SK-N-SH (cell line): ENCODE data around the gene MGAT5. TPM values are rescaled to one million over a fixed set of nuclear protein-coding genes. Genes with fewer than 3 reads are reported as not detected.

ENCODE experiments used
- CTCF ChIA-PET: fragments of 300-600, 350-600 bp; formaldehyde crosslinking; extraction: SDS; loops from one replicate; lab custom pipeline; 2021; lab: Yijun Ruan, JAX
- POLR2A ChIA-PET: fragments of 350-600 bp; sonication (Branson Sonifier 250); formaldehyde crosslinking; extraction: SDS; loops from one replicate; lab custom pipeline; 2020; ENCODE audit warnings: antibody characterized with exemption, inconsistent platforms; lab: Yijun Ruan, JAX
- DNase-seq: peaks from one replicate; pipeline ENCODE4 v3.0.0; 2012
- H2AFZ ChIP-seq: fragments of 200-600 bp; sonication (generic); 2 replicates; pipeline ENCODE4 v1.8.1; 2016; ENCODE audit warnings: antibody characterized with exemption, mild to moderate bottlenecking, low read depth
- H3F3A ChIP-seq: fragments of 200-600 bp; sonication (generic); replicated peaks from 2 replicates; pipeline ENCODE3; 2016; ENCODE audit warnings: antibody characterized with exemption, mild to moderate bottlenecking; ENCODE audit not compliant: insufficient read depth
- H3K27ac ChIP-seq, 2 experiments: fragments of 200-500 bp in 1 of 2; fragments of 200-600 bp in 1 of 2; sonication (Bioruptor generic) in 1 of 2; sonication (generic), shearing (Covaris generic) in 1 of 2; 2 replicates each; pipeline versions ENCODE4 v1.5.1 to v1.6.1; 2014 to 2016; ENCODE audit warnings: low read depth in 2 of 2, inconsistent platforms in 1 of 2, low read length in 1 of 2, mild to moderate bottlenecking in 1 of 2, mixed read lengths in 1 of 2
- H3K27me3 ChIP-seq: fragments of 200-600 bp; sonication (generic), shearing (Covaris generic); 2 replicates; pipeline ENCODE4 v1.6.1; 2016; ENCODE audit warnings: mixed run types; ENCODE audit not compliant: insufficient read depth
- H3K36me3 ChIP-seq, 2 experiments: fragments of 200-500 bp in 1 of 2; fragments of 200-600 bp in 1 of 2; sonication (Bioruptor generic) in 1 of 2; sonication (generic) in 1 of 2; replicated peaks in 1 of 2; 2 replicates each; pipeline versions ENCODE3 to v1.5.1; 2014 to 2016; ENCODE audit warnings: low read length in 1 of 2, mild to moderate bottlenecking in 1 of 2; ENCODE audit not compliant: insufficient read depth in 2 of 2, control insufficient read depth in 1 of 2
- H3K4me1 ChIP-seq, 2 experiments: fragments of 200-500 bp in 1 of 2; fragments of 200-600 bp in 1 of 2; sonication (Bioruptor generic) in 1 of 2; sonication (generic), shearing (Covaris generic) in 1 of 2; 2 replicates each; pipeline versions ENCODE4 v1.5.1 to v1.6.1; 2014 to 2016; ENCODE audit warnings: low read depth in 1 of 2, low read length in 1 of 2, mixed run types in 1 of 2; ENCODE audit not compliant: insufficient read depth in 2 of 2, control insufficient read depth in 1 of 2
- H3K4me2 ChIP-seq: fragments of 200-600 bp; sonication (generic), shearing (Covaris generic); 2 replicates; pipeline ENCODE4 v1.6.1; 2017; ENCODE audit warnings: mixed run types
- H3K4me3 ChIP-seq, 2 experiments: fragments of 200-500 bp in 1 of 2; fragments of 200-600 bp in 1 of 2; sonication (Bioruptor generic) in 1 of 2; sonication (generic), shearing (Covaris generic) in 1 of 2; 2 replicates each; pipeline versions ENCODE4 v1.5.1 to v1.8.1; 2014 to 2016; ENCODE audit warnings: low read depth in 2 of 2, inconsistent platforms in 1 of 2, low read length in 1 of 2, mild to moderate bottlenecking in 1 of 2, mixed read lengths in 1 of 2, moderate library complexity in 1 of 2
- H3K79me2 ChIP-seq: fragments of 200-600 bp; sonication (generic); 2 replicates; pipeline ENCODE4 v1.8.1; 2017; ENCODE audit warnings: mild to moderate bottlenecking; ENCODE audit not compliant: insufficient read depth
- H3K9ac ChIP-seq: fragments of 200-600 bp; sonication (generic); 2 replicates; pipeline ENCODE4 v1.6.1; 2017; ENCODE audit warnings: mixed run types
- H3K9me2 ChIP-seq: fragments of 200-600 bp; sonication (generic); 2 replicates; pipeline ENCODE4 v1.6.1; 2017; ENCODE audit warnings: mixed run types
- H3K9me3 ChIP-seq: fragments of 200-600 bp; sonication (generic); 2 replicates; pipeline ENCODE4 v1.6.1; 2017; ENCODE audit warnings: mixed run types, mild to moderate bottlenecking, moderate library complexity
- H4K20me1 ChIP-seq: fragments of 200-600 bp; sonication (generic); 2 replicates; pipeline ENCODE4 v1.6.1; 2017; ENCODE audit warnings: mild to moderate bottlenecking, mixed run types; ENCODE audit not compliant: insufficient read depth
- CHD2 ChIP-seq: fragments of 150-350 bp; IDR thresholded peaks from 2 replicates; pipeline ENCODE4 v1.6.1; 2018; ENCODE audit warnings: low read length; ENCODE audit not compliant: partially characterized antibody
- ELF1 ChIP-seq: IDR thresholded peaks from 2 replicates; pipeline ENCODE4 v1.4.0; 2012
- EP300 ChIP-seq, 2 experiments: IDR thresholded peaks; 2 replicates each; pipeline versions ENCODE4 v1.4.0 to v1.6.1; 2012; ENCODE audit warnings: borderline replicate concordance in 1 of 2, low read depth in 1 of 2, low read length in 1 of 2
- EZH2phosphoT487 ChIP-seq: fragments of 200-600 bp; sonication (generic); IDR thresholded peaks from 2 replicates; pipeline ENCODE4 v1.6.1; 2017; ENCODE audit warnings: low read depth, mixed run types, mild to moderate bottlenecking, antibody characterized with exemption, moderate library complexity, borderline replicate concordance
- FOSL2 ChIP-seq: IDR thresholded peaks from 2 replicates; pipeline ENCODE4 v1.4.0; 2012; ENCODE audit warnings: low read depth, mild to moderate bottlenecking, moderate library complexity, borderline replicate concordance
- GATA2 ChIP-seq: sonication (generic); formaldehyde crosslinking; IDR thresholded peaks from 2 replicates; pipeline ENCODE4 v1.5.0; 2020; ENCODE audit warnings: mild to moderate bottlenecking, missing genetic modification reagents
- MXI1 ChIP-seq: IDR thresholded peaks from 2 replicates; pipeline ENCODE4 v1.6.1; 2012; ENCODE audit warnings: mild to moderate bottlenecking, low read depth, low read length, improper control_type of control experiment
- NFIC ChIP-seq: IDR thresholded peaks from 2 replicates; pipeline ENCODE4 v1.4.0; 2012; ENCODE audit warnings: borderline replicate concordance
- NRF1 ChIP-seq: IDR thresholded peaks from 2 replicates; pipeline ENCODE4 v1.6.1; 2012; ENCODE audit warnings: low read depth, mild to moderate bottlenecking, low read length
- POLR2AphosphoS5 ChIP-seq: IDR thresholded peaks from 2 replicates; pipeline ENCODE4 v1.6.1; 2012; ENCODE audit warnings: low read depth, low read length
- RCOR1 ChIP-seq: fragments of 150-350 bp; IDR thresholded peaks from 2 replicates; pipeline ENCODE4 v1.6.1; 2017; ENCODE audit warnings: antibody characterized with exemption, low read length
- RXRA ChIP-seq: IDR thresholded peaks from 2 replicates; pipeline ENCODE4 v1.4.0; 2012; ENCODE audit warnings: low read depth, mild to moderate bottlenecking, borderline replicate concordance
- SIN3A ChIP-seq: IDR thresholded peaks from 2 replicates; pipeline ENCODE4 v1.6.1; 2012; ENCODE audit warnings: low read depth, mild to moderate bottlenecking, low read length, moderate library complexity, borderline replicate concordance
- TEAD4 ChIP-seq: IDR thresholded peaks from 2 replicates; pipeline ENCODE4 v1.4.0; 2012; ENCODE audit warnings: mild to moderate bottlenecking, borderline replicate concordance; ENCODE audit not compliant: insufficient read depth
- YY1 ChIP-seq: IDR thresholded peaks from 2 replicates; pipeline ENCODE4 v1.4.0; 2012; ENCODE audit warnings: low read depth, mild to moderate bottlenecking
- WGBS: methylation state at CpG from one replicate; pipeline ENCODE4 v1.1.6; 2017; ENCODE audit warnings: low lambda C conversion rate; 5-methylcytosine and 5-hydroxymethylcytosine counted together
- polyA plus RNA-seq, 3 experiments: library from polyadenylated mRNA; depleted of rRNA; stranded (reverse); fragments of >200 nt; gene quantifications; 2 replicates each; pipeline ENCODE4 v1.2.3, GENCODE V29; 2012
- TF ChIP-seq, protein P1 (sequence below): IDR thresholded peaks from 2 replicates; pipeline ENCODE4 v1.4.0; 2012; ENCODE audit warnings: low read depth, borderline replicate concordance
- TF ChIP-seq, protein P2 (sequence below): fragments of 150-350 bp; IDR thresholded peaks from 2 replicates; pipeline ENCODE4 v1.6.1; 2016; ENCODE audit warnings: mild to moderate bottlenecking, low read depth, low read length
- TF ChIP-seq, protein P3 (sequence below): fragments of 150-350 bp; IDR thresholded peaks from 2 replicates; pipeline ENCODE4 v1.6.1; 2017; ENCODE audit warnings: antibody characterized with exemption, low read length, low read depth, borderline replicate concordance

The MGAT5 gene
- polyA plus RNA-seq, 1 of the 3 experiments (the other 2 are of a cell fraction) = 18.2 TPM

DNA sequence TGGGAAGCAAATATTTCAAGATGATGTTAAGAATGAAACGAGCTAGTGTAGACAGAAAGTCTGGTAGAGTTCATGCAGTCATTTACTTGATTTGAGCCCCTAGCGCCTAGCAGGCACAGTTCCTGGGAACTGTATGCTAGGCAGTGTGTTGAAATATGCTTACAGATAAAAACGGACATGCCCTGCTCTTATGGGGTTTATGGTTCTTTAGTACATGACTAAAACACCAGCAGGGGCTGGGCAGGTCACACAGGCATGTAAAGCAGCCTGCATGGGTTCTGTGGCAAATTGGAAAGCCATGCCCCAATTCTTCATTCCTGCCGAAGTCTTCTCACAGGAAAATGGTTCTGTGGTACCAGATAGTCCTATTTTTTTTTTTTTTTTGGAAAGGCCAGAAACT, 27.3 kb upstream of the MGAT5 start:
- no peaks in the 10 kb centered on the region for H3K36me3 ChIP-seq
- H3K9ac ChIP-seq = no peak overlapping the region
- H3K4me3 ChIP-seq = no peak overlapping the region
- TF ChIP-seq RXRA (no peak), EP300 (IDR thresholded peaks at IDR 0.05; ENCODE audit: borderline replicate concordance in 1 of 2, low read depth in 1 of 2, low read length in 1 of 2) (no peak), TEAD4 (no peak), ELF1 (no peak), SIN3A (no peak), YY1 (no peak), FOSL2 (no peak), CHD2 (no peak)
- TF ChIP-seq, protein P1, sequence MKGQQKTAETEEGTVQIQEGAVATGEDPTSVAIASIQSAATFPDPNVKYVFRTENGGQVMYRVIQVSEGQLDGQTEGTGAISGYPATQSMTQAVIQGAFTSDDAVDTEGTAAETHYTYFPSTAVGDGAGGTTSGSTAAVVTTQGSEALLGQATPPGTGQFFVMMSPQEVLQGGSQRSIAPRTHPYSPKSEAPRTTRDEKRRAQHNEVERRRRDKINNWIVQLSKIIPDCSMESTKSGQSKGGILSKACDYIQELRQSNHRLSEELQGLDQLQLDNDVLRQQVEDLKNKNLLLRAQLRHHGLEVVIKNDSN = no peak
- TF ChIP-seq, protein P2, sequence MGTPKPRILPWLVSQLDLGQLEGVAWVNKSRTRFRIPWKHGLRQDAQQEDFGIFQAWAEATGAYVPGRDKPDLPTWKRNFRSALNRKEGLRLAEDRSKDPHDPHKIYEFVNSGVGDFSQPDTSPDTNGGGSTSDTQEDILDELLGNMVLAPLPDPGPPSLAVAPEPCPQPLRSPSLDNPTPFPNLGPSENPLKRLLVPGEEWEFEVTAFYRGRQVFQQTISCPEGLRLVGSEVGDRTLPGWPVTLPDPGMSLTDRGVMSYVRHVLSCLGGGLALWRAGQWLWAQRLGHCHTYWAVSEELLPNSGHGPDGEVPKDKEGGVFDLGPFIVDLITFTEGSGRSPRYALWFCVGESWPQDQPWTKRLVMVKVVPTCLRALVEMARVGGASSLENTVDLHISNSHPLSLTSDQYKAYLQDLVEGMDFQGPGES = no peak
- no peaks in the 10 kb centered on the region for H3K27me3 ChIP-seq
- WGBS = 62% methylated on average over 4 of the region's 4 CpGs
- no peaks in the 10 kb centered on the region for H3F3A ChIP-seq
- CTCF ChIA-PET = interaction anchor here (1.4 to 1.6 kb wide), 2 partner anchors 17 to 19 kb away, joined by 3 read pairs; no protein-coding TSS in a partner anchor
- H3K27ac ChIP-seq = no peak overlapping the region; a peak in 1 of 4 replicates
- POLR2A ChIA-PET = no interaction called here
- no peak overlapping the region for H2AFZ ChIP-seq
- peaks cover 0 to 2% of the 10 kb centered on the region in 2 experiments; a peak in 1 of 4 replicates for H3K4me1 ChIP-seq
- no peaks in the 10 kb centered on the region for H3K9me2 ChIP-seq
- DNase-seq = no peak
- H4K20me1 ChIP-seq = no peaks in the 10 kb centered on the region
- H3K9me3 ChIP-seq = no peaks in the 10 kb centered on the region
- no peak overlapping the region for H3K4me2 ChIP-seq
- H3K79me2 ChIP-seq = no peaks in the 10 kb centered on the region

DNA sequence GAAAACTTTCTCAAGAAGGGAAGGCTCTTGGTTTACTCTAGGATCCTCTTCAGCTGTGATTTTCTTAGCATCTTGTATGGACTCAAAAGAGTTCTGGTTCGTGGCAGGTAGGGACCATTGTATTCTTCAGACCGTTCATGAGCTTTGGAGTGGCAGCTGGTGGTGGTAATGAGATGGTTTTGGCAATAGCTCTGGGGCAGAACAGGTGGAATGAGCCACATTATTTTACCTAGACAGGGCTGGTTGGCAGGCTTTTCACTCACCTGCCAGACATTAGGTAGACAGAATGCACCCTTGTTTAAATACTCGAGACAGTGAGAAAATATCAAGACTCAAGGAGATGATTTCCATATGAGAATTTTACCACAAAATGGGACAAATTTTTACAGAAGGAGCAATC, 26.2 kb upstream of the MGAT5 start:
- CTCF ChIA-PET = interaction anchor here (1.6 kb wide), 1 partner anchor 18 kb away, joined by 3 read pairs; no protein-coding TSS in a partner anchor
- Histone ChIP-seq H3K4me2 (no peak overlapping the region), H3K27ac (no peak overlapping the region), H3K4me1 (peaks cover 0 to 8% of the 10 kb centered on the region in 2 experiments; a peak in 3 of 4 replicates), H3K9me2 (no peaks in the 10 kb centered on the region), H3K79me2 (0 out of 2 replicates have a peak, but pooled peaks cover 4% of the 10 kb centered on the region), H4K20me1 (no peaks in the 10 kb centered on the region), H3K27me3 (no peaks in the 10 kb centered on the region), H2AFZ (no peak overlapping the region), H3K4me3 (no peak overlapping the region), H3F3A (no peaks in the 10 kb centered on the region), H3K9ac (no peak overlapping the region), H3K36me3 (no peaks in the 10 kb centered on the region), H3K9me3 (no peaks in the 10 kb centered on the region)
- WGBS = 90% methylated on average over 3 of the region's 3 CpGs
- TF ChIP-seq NRF1 = no peak
- TF ChIP-seq GATA2 (CRISPR knock-in tag) = no peak
- no peak for TF ChIP-seq TEAD4
- no peak for TF ChIP-seq ELF1
- no peak for TF ChIP-seq NFIC
- TF ChIP-seq EZH2phosphoT487 = no peak
- no peak for TF ChIP-seq RCOR1
- no peak for TF ChIP-seq MXI1
- TF ChIP-seq, protein P3, sequence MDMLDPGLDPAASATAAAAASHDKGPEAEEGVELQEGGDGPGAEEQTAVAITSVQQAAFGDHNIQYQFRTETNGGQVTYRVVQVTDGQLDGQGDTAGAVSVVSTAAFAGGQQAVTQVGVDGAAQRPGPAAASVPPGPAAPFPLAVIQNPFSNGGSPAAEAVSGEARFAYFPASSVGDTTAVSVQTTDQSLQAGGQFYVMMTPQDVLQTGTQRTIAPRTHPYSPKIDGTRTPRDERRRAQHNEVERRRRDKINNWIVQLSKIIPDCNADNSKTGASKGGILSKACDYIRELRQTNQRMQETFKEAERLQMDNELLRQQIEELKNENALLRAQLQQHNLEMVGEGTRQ = no peak
- no peak for TF ChIP-seq EP300 (IDR thresholded peaks at IDR 0.05; ENCODE audit: borderline replicate concordance in 1 of 2, low read depth in 1 of 2, low read length in 1 of 2)
- TF ChIP-seq, protein P2 = no peak
- no peak for TF ChIP-seq POLR2AphosphoS5
- no peak for DNase-seq
- POLR2A ChIA-PET = no interaction called here
